ENCODE data around the gene TNNI3K. TPM values are rescaled to one million over a fixed set of nuclear protein-coding genes. Genes with fewer than 3 reads are reported as not detected.

TNNI3K gene
- polyA plus RNA-seq, 1 of the 3 experiments (the other 2 are of a cell fraction), result 0.31 TPM

DNA sequence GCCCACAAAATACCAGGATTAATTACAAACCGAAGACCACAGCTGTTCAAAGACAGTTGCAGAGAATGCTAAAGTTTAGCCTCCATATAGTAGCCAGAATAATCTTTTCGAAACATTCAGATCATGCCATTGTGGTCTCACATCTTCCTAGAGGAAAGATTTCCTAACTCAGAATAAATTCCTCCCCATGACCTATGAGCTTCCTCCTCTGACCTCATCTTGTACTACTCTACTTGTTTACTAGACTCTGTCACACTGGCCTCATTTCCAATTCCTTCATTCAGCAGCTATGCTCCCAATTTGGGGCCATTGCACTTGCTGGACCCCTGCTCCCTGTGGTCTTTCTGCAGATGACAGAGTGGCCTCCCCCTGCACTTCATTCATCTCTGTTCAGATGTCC lies 349.0 kb downstream of the TNNI3K start:
- 47% methylated on average over 2 of the region's 2 CpGs for WGBS (ENCODE audit: low lambda C conversion rate)
- H3K27me3 ChIP-seq (ENCODE audit: insufficient read depth), result no peaks in the 10 kb centered on the region
- no peak overlapping the region for H3K27ac ChIP-seq (ENCODE audit: low read depth in 2 of 2, low read length in 1 of 2)
- H3K9me3 ChIP-seq, result no peaks in the 10 kb centered on the region; the same call in 1 of the 2 replicates
- H3K4me3 ChIP-seq (ENCODE audit: low read depth in 2 of 2, low read length in 1 of 2), result no peak overlapping the region
- no peak for DNase-seq
- no peaks in the 10 kb centered on the region for H3F3A ChIP-seq (replicated peaks; ENCODE audit: insufficient read depth)
- TF ChIP-seq RXRA (IDR thresholded peaks at IDR 0.05; ENCODE audit: borderline replicate concordance, low read depth), result no peak
- no peak for TF ChIP-seq RAD21 (IDR thresholded peaks at IDR 0.05; ENCODE audit: low read length)
- TF ChIP-seq, protein P1, sequence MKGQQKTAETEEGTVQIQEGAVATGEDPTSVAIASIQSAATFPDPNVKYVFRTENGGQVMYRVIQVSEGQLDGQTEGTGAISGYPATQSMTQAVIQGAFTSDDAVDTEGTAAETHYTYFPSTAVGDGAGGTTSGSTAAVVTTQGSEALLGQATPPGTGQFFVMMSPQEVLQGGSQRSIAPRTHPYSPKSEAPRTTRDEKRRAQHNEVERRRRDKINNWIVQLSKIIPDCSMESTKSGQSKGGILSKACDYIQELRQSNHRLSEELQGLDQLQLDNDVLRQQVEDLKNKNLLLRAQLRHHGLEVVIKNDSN (IDR thresholded peaks at IDR 0.05; ENCODE audit: borderline replicate concordance, low read depth), result no peak
- TF ChIP-seq, protein P2, sequence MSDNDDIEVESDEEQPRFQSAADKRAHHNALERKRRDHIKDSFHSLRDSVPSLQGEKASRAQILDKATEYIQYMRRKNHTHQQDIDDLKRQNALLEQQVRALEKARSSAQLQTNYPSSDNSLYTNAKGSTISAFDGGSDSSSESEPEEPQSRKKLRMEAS (IDR thresholded peaks at IDR 0.05; ENCODE audit: low read depth), result no peak
- no peak for TF ChIP-seq MEF2A (IDR thresholded peaks at IDR 0.05; ENCODE audit: borderline replicate concordance, low read depth)
- no peak for TF ChIP-seq GABPA (IDR thresholded peaks at IDR 0.05; ENCODE audit: low read depth)
- TF ChIP-seq, protein P3, sequence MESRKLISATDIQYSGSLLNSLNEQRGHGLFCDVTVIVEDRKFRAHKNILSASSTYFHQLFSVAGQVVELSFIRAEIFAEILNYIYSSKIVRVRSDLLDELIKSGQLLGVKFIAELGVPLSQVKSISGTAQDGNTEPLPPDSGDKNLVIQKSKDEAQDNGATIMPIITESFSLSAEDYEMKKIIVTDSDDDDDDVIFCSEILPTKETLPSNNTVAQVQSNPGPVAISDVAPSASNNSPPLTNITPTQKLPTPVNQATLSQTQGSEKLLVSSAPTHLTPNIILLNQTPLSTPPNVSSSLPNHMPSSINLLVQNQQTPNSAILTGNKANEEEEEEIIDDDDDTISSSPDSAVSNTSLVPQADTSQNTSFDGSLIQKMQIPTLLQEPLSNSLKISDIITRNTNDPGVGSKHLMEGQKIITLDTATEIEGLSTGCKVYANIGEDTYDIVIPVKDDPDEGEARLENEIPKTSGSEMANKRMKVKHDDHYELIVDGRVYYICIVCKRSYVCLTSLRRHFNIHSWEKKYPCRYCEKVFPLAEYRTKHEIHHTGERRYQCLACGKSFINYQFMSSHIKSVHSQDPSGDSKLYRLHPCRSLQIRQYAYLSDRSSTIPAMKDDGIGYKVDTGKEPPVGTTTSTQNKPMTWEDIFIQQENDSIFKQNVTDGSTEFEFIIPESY (IDR thresholded peaks at IDR 0.05; ENCODE audit: borderline replicate concordance, low read depth), result no peak
- no peak for TF ChIP-seq FOSL2 (IDR thresholded peaks at IDR 0.05; ENCODE audit: borderline replicate concordance, low read depth)
- no peak for TF ChIP-seq NFIC (IDR thresholded peaks at IDR 0.05; ENCODE audit: borderline replicate concordance)
- no peak for TF ChIP-seq GATA2 (CRISPR knock-in tag; IDR thresholded peaks at IDR 0.05)
- TF ChIP-seq FOXM1 (IDR thresholded peaks at IDR 0.05; ENCODE audit: low read depth), result no peak
- TF ChIP-seq, protein P4, sequence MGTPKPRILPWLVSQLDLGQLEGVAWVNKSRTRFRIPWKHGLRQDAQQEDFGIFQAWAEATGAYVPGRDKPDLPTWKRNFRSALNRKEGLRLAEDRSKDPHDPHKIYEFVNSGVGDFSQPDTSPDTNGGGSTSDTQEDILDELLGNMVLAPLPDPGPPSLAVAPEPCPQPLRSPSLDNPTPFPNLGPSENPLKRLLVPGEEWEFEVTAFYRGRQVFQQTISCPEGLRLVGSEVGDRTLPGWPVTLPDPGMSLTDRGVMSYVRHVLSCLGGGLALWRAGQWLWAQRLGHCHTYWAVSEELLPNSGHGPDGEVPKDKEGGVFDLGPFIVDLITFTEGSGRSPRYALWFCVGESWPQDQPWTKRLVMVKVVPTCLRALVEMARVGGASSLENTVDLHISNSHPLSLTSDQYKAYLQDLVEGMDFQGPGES (IDR thresholded peaks at IDR 0.05; ENCODE audit: low read depth, low read length), result no peak
- H4K20me1 ChIP-seq (ENCODE audit: insufficient read depth), result no peaks in the 10 kb centered on the region
- no peak overlapping the region for H3K4me2 ChIP-seq
- POLR2A ChIA-PET, result no interaction called here
- no peaks in the 10 kb centered on the region for H3K36me3 ChIP-seq (replicated peaks in 1 of 2; ENCODE audit: control insufficient read depth in 1 of 2, insufficient read depth in 2 of 2, low read length in 1 of 2)
- no peaks in the 10 kb centered on the region; a peak in 1 of 4 replicates for H3K4me1 ChIP-seq (ENCODE audit: control insufficient read depth in 1 of 2, insufficient read depth in 2 of 2, low read depth in 1 of 2, low read length in 1 of 2)
- no peak overlapping the region for H3K9ac ChIP-seq
- no peak overlapping the region for H2AFZ ChIP-seq (ENCODE audit: low read depth)
- no peaks in the 10 kb centered on the region for H3K79me2 ChIP-seq (ENCODE audit: insufficient read depth)
- H3K9me2 ChIP-seq, result no peaks in the 10 kb centered on the region
- CTCF ChIA-PET, result no interaction called here

DNA sequence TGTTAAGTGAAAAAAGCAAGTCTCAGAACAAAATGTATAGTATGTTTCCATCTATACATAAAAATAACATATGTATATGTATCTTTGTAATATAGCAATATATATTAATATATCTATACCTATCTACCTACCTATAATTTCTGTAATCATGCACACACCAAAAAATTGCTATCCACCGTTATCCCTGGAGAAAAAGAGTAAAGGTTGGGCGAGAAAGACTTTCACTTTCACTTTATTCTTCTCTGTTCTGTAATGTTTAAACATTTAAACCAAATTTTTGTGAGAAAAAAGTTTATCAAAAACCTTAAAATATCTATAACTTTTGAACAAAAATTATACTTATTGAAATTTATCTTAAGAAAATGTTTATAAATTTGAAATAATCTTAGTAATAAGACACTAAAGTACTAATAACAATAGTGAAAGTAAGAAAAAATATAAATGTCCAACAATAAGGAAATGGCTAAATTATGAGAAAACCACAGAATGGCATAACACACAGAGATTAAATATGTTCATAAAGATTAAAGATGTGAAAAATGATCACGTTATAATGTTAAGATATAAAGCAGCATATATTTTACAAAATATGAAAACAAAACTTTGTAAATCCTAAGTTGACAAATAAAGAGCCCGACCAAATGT lies 351.2 kb downstream of the TNNI3K start:
- Histone ChIP-seq H2AFZ (ENCODE audit: low read depth) (0 out of 2 replicates have a peak overlapping the region, but pooled peaks have one; percentile 46), H3K79me2 (ENCODE audit: insufficient read depth) (no peaks in the 10 kb centered on the region), H3K4me3 (ENCODE audit: low read depth in 2 of 2, low read length in 1 of 2) (peak overlapping the region in 1 of 2 experiments; percentile 22; a peak in 2 of 4 replicates), H3K27me3 (ENCODE audit: insufficient read depth) (no peaks in the 10 kb centered on the region; the same call in 1 of the 2 replicates), H3K36me3 (replicated peaks in 1 of 2; ENCODE audit: control insufficient read depth in 1 of 2, insufficient read depth in 2 of 2, low read length in 1 of 2) (no peaks in the 10 kb centered on the region), H4K20me1 (ENCODE audit: insufficient read depth) (no peaks in the 10 kb centered on the region), H3F3A (replicated peaks; ENCODE audit: insufficient read depth) (no peaks in the 10 kb centered on the region), H3K9me3 (no peaks in the 10 kb centered on the region; the same call in 1 of the 2 replicates), H3K4me2 (no peak overlapping the region), H3K27ac (ENCODE audit: low read depth in 2 of 2, low read length in 1 of 2) (no peak overlapping the region), H3K9ac (no peak overlapping the region), H3K4me1 (ENCODE audit: control insufficient read depth in 1 of 2, insufficient read depth in 2 of 2, low read depth in 1 of 2, low read length in 1 of 2) (peaks cover 0 to 11% of the 10 kb centered on the region in 2 experiments; a peak in 2 of 4 replicates), H3K9me2 (no peaks in the 10 kb centered on the region)
- ChIA-PET POLR2A (no interaction called here), CTCF (no interaction called here)
- TF ChIP-seq CHD2 (IDR thresholded peaks at IDR 0.05; ENCODE audit: low read length, partially characterized antibody) (no peak), FOSL2 (IDR thresholded peaks at IDR 0.05; ENCODE audit: borderline replicate concordance, low read depth) (no peak), RFX5 (IDR thresholded peaks at IDR 0.05; ENCODE audit: low read length) (no peak), POLR2AphosphoS5 (IDR thresholded peaks at IDR 0.05; ENCODE audit: low read depth, low read length) (no peak), RAD21 (IDR thresholded peaks at IDR 0.05; ENCODE audit: low read length) (no peak), TCF12 (IDR thresholded peaks at IDR 0.05) (no peak), NRF1 (IDR thresholded peaks at IDR 0.05; ENCODE audit: low read depth, low read length) (no peak), SMC3 (IDR thresholded peaks at IDR 0.05; ENCODE audit: low read depth, low read length) (no peak), RCOR1 (IDR thresholded peaks at IDR 0.05; ENCODE audit: low read length) (no peak), ELF1 (IDR thresholded peaks at IDR 0.05) (no peak), MEF2A (IDR thresholded peaks at IDR 0.05; ENCODE audit: borderline replicate concordance, low read depth) (no peak)
- TF ChIP-seq, protein P5, sequence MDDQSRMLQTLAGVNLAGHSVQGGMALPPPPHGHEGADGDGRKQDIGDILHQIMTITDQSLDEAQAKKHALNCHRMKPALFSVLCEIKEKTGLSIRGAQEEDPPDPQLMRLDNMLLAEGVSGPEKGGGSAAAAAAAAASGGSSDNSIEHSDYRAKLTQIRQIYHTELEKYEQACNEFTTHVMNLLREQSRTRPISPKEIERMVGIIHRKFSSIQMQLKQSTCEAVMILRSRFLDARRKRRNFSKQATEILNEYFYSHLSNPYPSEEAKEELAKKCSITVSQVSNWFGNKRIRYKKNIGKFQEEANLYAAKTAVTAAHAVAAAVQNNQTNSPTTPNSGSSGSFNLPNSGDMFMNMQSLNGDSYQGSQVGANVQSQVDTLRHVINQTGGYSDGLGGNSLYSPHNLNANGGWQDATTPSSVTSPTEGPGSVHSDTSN (IDR thresholded peaks at IDR 0.05), result no peak
- TF ChIP-seq, protein P6, sequence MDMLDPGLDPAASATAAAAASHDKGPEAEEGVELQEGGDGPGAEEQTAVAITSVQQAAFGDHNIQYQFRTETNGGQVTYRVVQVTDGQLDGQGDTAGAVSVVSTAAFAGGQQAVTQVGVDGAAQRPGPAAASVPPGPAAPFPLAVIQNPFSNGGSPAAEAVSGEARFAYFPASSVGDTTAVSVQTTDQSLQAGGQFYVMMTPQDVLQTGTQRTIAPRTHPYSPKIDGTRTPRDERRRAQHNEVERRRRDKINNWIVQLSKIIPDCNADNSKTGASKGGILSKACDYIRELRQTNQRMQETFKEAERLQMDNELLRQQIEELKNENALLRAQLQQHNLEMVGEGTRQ (IDR thresholded peaks at IDR 0.05; ENCODE audit: borderline replicate concordance, low read depth, low read length), result no peak
- DNase-seq, result no peak
- 52% methylated on average over 4 of the region's 4 CpGs for WGBS (ENCODE audit: low lambda C conversion rate)

All from SK-N-SH (cell line).